NCI-H2196 treated with DMSO at 0.1 percent for 48 hours (cell line): ENCODE measurements around the gene PLEKHA7.
"Not testable (repeated sequence)": the region's sequence is repeated elsewhere in the genome, so short reads cannot be mapped to it uniquely, and the experiment has no call there.

Experiments
- DNase-seq: peaks from one replicate; lab custom pipeline; 2025; ENCODE audit not compliant: unreplicated experiment; lab: John Stamatoyannopoulos, UW

Gene PLEKHA7

GRCh38 chr11:16918543-16919182 is 95.6 kb downstream of the PLEKHA7 start:
- DNase-seq = not testable (repeated sequence)

GRCh38 chr11:16917941-16918340 is 96.3 kb downstream of the PLEKHA7 start:
- DNase-seq = no peak

GRCh38 chr11:16912692-16913111 is 101.5 kb downstream of the PLEKHA7 start:
- DNase-seq = no peak

- no peak for DNase-seq
Measured at GRCh38 chr11:16911658-16912057, 102.6 kb downstream of the PLEKHA7 start.

- DNase-seq = no peak
Measured at GRCh38 chr11:16911186-16911585, 103.0 kb downstream of the PLEKHA7 start.

- no peak for DNase-seq
Measured at GRCh38 chr11:16909359-16910035, 104.7 kb downstream of the PLEKHA7 start.

GRCh38 chr11:16905375-16905774 is 108.8 kb downstream of the PLEKHA7 start:
- DNase-seq = no peak

- DNase-seq = not testable (repeated sequence)
Measured at GRCh38 chr11:16904761-16905160, 109.5 kb downstream of the PLEKHA7 start.

- DNase-seq = no peak
Measured at GRCh38 chr11:16902781-16903378, 111.3 kb downstream of the PLEKHA7 start.

GRCh38 chr11:16902182-16902581 is 112.0 kb downstream of the PLEKHA7 start:
- DNase-seq = no peak

GRCh38 chr11:16900491-16900890 is 113.7 kb downstream of the PLEKHA7 start:
- no peak for DNase-seq

- DNase-seq = no peak
Measured at GRCh38 chr11:16899708-16900303, 114.4 kb downstream of the PLEKHA7 start.

- no peak for DNase-seq
Measured at GRCh38 chr11:16898274-16898985, 115.8 kb downstream of the PLEKHA7 start.

- no peak for DNase-seq
Measured at GRCh38 chr11:16897470-16898061, 116.6 kb downstream of the PLEKHA7 start.

- no peak for DNase-seq
Measured at GRCh38 chr11:16896729-16897469, 117.3 kb downstream of the PLEKHA7 start.

- DNase-seq = no peak
Measured at GRCh38 chr11:16895306-16895705, 118.9 kb downstream of the PLEKHA7 start.

GRCh38 chr11:16893456-16894066 is 120.7 kb downstream of the PLEKHA7 start:
- no peak for DNase-seq

- DNase-seq = no peak
Measured at GRCh38 chr11:16891964-16892363, 122.2 kb downstream of the PLEKHA7 start.

GRCh38 chr11:16891165-16891564 is 123.0 kb downstream of the PLEKHA7 start:
- DNase-seq = no peak

- no peak for DNase-seq
Measured at GRCh38 chr11:16890442-16890841, 123.8 kb downstream of the PLEKHA7 start.
